ENCODE data around the gene ACVR2B.

ACVR2B gene

GRCh38 chr3:38488949-38489348, 35.3 kb downstream of the ACVR2B start:
- no peak for DNase-seq (ENCODE audit: low read depth)

DNA sequence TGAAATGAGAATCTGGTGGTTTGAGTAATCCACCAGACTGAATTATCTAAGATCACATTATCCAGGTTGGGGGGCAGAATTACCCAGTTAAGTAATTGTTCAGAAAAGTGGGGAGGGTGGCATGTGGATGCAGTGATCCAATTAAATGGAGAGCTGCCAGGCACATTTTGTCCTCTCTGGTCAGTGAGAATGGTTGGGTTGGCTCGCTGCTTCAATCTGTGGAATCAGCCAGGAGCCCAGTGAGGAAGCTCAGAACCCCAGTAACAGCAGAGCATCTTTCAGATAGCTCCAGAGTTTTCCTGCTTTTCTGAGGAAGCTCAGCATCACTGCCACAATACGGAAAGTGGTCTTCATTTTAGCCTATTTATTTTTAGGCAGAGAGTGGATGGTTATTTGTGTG, 36.1 kb downstream of the ACVR2B start:
- DNase-seq (ENCODE audit: low read depth) = no peak

GRCh38 chr3:38490281-38491030, 36.8 kb downstream of the ACVR2B start:
- no peak for DNase-seq (ENCODE audit: low read depth)

GRCh38 chr3:38491215-38491614, 37.5 kb downstream of the ACVR2B start:
- no peak for DNase-seq (ENCODE audit: low read depth)

- no peak for DNase-seq (ENCODE audit: low read depth)
Observed at GRCh38 chr3:38493031-38493430, 39.3 kb downstream of the ACVR2B start.

DNA sequence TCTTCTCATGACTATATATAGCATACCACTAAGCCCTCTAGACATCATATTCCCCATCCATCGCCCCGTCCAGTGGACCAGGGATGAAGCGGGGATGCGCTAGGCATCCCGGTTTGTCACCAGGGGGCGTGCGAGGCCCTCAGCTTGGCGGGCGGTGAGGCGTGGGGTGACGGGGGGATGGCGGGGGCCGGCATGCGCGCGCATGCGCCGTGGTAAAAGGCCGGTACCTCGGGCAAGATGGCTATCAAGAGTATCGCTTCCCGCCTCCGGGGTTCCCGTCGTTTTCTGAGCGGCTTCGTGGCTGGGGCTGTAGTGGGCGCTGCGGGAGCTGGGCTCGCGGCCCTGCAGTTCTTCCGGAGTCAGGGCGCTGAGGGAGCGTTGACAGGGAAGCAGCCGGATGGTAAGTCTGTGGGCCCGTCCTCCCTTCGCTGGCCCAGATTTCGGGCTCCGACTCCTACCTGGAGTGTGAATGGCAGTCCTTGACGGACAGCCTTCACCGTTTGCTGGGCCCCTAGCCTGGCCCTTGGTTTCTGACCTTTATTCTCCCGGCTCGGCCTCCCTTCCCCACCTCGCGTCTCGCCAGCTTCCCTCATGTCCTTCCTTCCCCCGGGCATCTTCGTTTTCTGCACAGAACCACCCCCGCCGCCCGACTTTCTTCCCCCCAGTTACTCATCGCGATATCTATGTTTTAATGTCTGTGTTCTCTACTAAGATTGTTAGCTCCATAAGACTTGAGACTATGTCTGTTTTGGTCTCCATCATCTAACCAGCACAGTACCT, 42.6 kb downstream of the ACVR2B start, which contains the start of gene EXOG:
Gene EXOG (plus strand): TSS at position 210 of the 780 bp plus-strand sequence. CDS start 28 bp downstream, at position 238.
- peak; percentile 93 for DNase-seq (ENCODE audit: low read depth)

GRCh38 chr3:38497031-38497430, 43.3 kb downstream of the ACVR2B start:
- no peak for DNase-seq (ENCODE audit: low read depth)

DNA sequence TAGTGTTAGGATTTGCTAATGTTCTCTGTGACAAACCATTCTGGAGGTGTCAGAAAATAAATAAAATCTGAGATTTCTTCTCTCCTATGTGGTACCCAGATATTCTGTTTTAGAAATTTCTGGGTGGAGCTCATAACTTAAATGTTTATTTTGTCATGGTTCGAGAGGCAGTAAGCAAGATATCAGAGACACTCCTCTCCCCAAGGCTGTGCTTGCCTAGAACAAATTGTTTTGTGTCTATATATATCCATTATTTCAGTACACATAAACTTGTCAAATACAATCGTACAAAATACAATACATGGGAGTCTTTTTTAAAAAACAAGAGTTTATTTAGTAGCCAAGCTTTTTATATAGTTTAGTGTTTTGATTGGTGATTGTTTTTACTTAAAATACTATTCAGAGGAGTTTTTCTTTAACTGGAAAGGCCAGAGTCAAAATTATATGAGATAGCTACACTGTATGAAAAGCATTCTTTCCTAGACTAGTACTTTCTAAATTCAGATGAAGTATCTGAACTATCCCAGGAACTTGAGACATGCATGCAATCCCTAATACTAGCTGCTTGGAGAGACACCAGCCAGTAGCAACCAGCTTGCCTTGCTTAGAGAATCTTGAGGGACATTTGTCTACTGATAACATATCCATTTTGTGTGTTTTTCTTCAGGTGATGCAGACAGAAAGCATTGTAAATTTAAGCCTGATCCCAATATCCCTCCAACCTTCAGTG, 47.2 kb downstream of the ACVR2B start:
- no peak for DNase-seq (ENCODE audit: low read depth)

- DNase-seq (ENCODE audit: low read depth) = no peak
Observed at GRCh38 chr3:38507120-38507519, 53.4 kb downstream of the ACVR2B start.

- DNase-seq (ENCODE audit: low read depth) = no peak
Observed at GRCh38 chr3:38509732-38510131, 56.0 kb downstream of the ACVR2B start.

DNA sequence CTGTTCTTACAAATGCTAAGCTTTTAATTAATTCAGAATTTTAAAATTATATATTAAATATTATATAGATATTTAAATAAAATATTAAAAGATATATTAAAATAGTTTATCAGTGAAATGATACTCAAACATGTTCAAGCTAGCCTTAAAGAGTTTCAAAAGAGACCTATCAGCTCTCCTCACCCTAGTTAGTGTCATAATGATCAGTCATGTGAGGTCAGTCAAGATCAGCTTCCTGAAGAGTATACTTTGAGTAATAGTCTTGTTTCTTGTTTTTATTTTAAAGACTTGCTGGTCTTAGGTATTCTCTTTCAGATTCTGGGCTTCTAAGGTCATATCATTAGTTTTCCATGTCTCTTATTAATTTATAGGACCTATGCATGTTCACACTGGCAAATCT, 56.9 kb downstream of the ACVR2B start:
- DNase-seq (ENCODE audit: low read depth) = no peak

- DNase-seq (ENCODE audit: low read depth) = no peak
Observed at GRCh38 chr3:38511546-38511945, 57.9 kb downstream of the ACVR2B start.

DNA sequence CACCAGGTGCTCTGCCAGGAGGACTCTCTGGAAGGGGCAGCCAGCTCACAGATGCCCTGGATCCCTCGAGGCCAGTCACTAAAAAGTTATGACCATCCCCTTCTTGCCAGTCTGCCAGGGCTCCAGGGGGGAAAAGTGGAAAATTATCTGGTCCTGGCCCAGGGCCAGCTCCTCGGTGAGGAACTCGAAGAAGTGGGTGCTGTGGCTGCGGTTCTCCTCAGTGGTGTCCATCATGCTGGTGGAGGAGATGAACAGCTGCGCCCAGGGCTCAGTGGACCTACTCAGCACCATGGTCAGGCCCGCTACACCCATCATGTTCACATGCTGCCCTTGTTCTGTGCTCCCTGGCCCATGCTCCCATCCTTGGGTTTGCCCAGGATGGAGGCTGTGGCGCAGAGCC, 61.7 kb downstream of the ACVR2B start:
- DNase-seq (ENCODE audit: low read depth) = no peak

DNA sequence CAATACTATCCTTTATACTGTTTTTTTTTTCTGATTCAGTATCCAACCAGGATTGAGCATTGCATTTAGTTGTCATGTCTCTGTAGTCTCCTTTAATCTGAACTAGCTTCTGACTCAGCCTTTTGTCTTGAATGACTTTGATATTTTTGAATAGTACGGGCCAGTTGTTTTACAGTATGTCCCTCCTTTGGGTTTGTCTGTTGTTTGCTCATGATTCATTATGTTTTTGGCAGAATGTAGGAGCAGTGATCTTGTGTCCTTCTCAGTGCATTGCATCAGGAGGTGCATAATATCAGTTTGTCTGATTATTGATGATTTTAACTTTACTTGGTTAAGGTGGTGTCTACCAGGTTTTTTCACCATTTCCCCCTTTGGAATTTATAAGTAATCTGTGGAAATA, 63.0 kb downstream of the ACVR2B start:
- no peak for DNase-seq (ENCODE audit: low read depth)

DNA sequence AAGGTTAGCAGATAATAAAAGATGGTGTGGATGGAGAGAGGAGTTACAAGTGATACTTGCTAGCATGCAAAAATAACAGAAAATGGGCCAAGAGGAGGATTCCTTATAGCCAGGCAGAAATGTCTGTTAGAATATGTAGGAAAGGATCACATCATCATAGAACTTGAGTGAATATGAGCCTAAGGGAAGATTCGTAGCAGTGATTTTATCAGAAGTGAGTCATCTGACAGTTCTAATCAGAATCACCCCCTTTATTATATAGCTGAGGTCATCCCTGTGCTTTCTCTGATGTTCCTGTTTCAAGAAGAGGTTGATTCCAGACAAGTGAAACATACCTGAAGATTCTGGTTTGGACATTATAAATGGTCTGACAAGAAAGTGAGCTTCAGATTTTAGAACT, 65.3 kb downstream of the ACVR2B start:
- no peak for DNase-seq (ENCODE audit: low read depth)

- DNase-seq (ENCODE audit: low read depth) = peak; percentile 6
Observed at GRCh38 chr3:38519651-38520050, 66.0 kb downstream of the ACVR2B start.

- peak; percentile 53 for DNase-seq (ENCODE audit: low read depth)
Observed at GRCh38 chr3:38521391-38521987, 67.8 kb downstream of the ACVR2B start.

- no peak for DNase-seq (ENCODE audit: low read depth)
Observed at GRCh38 chr3:38522002-38522401, 68.3 kb downstream of the ACVR2B start.

GRCh38 chr3:38524141-38524739, 70.5 kb downstream of the ACVR2B start:
- DNase-seq (ENCODE audit: low read depth) = no peak

DNA sequence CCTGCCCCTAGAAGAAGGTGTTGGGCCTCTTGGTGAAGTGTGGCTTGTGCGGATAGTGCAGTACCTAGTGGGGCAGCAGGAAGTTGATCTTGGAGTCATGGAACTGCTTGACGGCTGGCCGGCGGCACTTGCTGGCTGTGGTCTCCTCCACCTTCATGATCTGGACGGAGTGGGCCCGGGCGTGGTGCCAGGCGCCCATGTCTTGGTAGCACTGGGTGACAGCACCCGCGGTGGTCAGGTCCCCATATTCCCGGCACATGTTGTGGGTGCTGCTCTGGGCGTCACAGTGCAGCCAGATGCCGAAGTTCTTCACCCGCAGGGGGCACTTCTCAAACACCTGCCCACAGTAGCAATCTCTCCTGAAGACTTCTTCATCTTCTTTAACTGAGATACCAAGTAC, 73.1 kb downstream of the ACVR2B start:
- DNase-seq (ENCODE audit: low read depth) = no peak

GRCh38 chr3:38528457-38528856, 74.8 kb downstream of the ACVR2B start:
- DNase-seq (ENCODE audit: low read depth) = no peak

DNA sequence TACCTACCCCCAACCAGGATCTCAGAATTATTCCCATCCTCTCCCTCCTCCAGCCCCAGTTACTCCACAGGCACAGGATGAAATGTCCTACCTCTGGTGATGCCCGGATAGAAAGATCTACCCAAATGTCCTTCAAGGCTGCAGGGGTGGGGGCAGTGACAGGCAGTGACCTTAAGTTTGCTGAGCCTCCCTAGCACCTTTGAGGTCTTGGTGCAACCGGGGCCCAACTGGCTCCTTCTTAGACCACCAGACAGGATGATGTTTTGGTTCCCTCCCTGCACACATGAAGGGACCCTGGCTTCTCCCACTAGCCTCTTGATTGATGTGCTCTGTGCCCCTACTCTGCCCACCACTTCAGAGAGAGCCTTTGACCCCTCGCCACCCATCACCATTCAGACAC, 78.8 kb downstream of the ACVR2B start:
- no peak for DNase-seq (ENCODE audit: low read depth)

Measured in stimulated activated CD8-positive, alpha-beta memory T cell treated with anti-CD3 and anti-CD28 coated beads, Interleukin-12 subunit alpha, Interleukin-12 subunit beta, amount 100 ng/mL, for 1 hour (primary cell).